HEK293 (cell line): ENCODE results near the gene RALGAPA2.

Source experiments
- BCL11A ChIP-seq: fragments of 450-650 bp; formaldehyde crosslinking; IDR thresholded peaks from 2 replicates; pipeline ENCODE4 v1.5.1; 2016; ENCODE audit warnings: low read depth, missing biosample characterization, missing genetic modification characterization
- BCL11B ChIP-seq: fragments of 450-650 bp; formaldehyde crosslinking; IDR thresholded peaks from 2 replicates; pipeline ENCODE4 v1.5.1; 2016; ENCODE audit warnings: low read depth, missing biosample characterization, missing genetic modification characterization
- EGR2 ChIP-seq: fragments of 450-650 bp; formaldehyde crosslinking; IDR thresholded peaks from 2 replicates; pipeline ENCODE4 v1.5.1; 2016; ENCODE audit warnings: low read depth, missing biosample characterization, missing genetic modification characterization
- HOXC10 ChIP-seq: sonication (generic); formaldehyde crosslinking; IDR thresholded peaks from 2 replicates; pipeline ENCODE4 v1.8.1; 2023; ENCODE audit warnings: mild to moderate bottlenecking, missing genetic modification reagents
- OSR2 ChIP-seq: fragments of 450-650 bp; formaldehyde crosslinking; IDR thresholded peaks from 2 replicates; pipeline ENCODE4 v1.5.1; 2016; ENCODE audit warnings: missing biosample characterization, missing genetic modification characterization
- RBAK ChIP-seq: fragments of 450-650 bp; formaldehyde crosslinking; IDR thresholded peaks from 2 replicates; pipeline ENCODE4 v1.5.1; 2016; ENCODE audit warnings: missing biosample characterization, missing genetic modification characterization
- SP7 ChIP-seq: fragments of 450-650 bp; formaldehyde crosslinking; IDR thresholded peaks from 2 replicates; pipeline ENCODE4 v1.5.1; 2016; ENCODE audit warnings: missing biosample characterization, missing genetic modification characterization
- ZBTB1 ChIP-seq: fragments of 450-650 bp; formaldehyde crosslinking; IDR thresholded peaks from 2 replicates; pipeline ENCODE4 v1.5.1; 2016; ENCODE audit warnings: missing biosample characterization, missing genetic modification characterization
- ZBTB7A ChIP-seq: fragments of 450-650 bp; formaldehyde crosslinking; IDR thresholded peaks from 2 replicates; pipeline ENCODE4 v1.5.1; 2016; ENCODE audit warnings: low read depth, missing biosample characterization, missing genetic modification characterization
- ZEB2 ChIP-seq: fragments of 450-650 bp; formaldehyde crosslinking; IDR thresholded peaks from 2 replicates; pipeline ENCODE4 v1.5.1; 2016; ENCODE audit warnings: missing biosample characterization, missing genetic modification characterization
- ZFP3 ChIP-seq: fragments of 450-650 bp; formaldehyde crosslinking; IDR thresholded peaks from 2 replicates; pipeline ENCODE4 v1.5.1; 2016; ENCODE audit warnings: low read depth, missing biosample characterization, missing genetic modification characterization
- ZNF138 ChIP-seq: fragments of 450-650 bp; formaldehyde crosslinking; IDR thresholded peaks from 2 replicates; pipeline ENCODE4 v1.5.1; 2016; ENCODE audit warnings: missing biosample characterization, missing genetic modification characterization, borderline replicate concordance
- ZNF239 ChIP-seq: fragments of 450-650 bp; formaldehyde crosslinking; IDR thresholded peaks from 2 replicates; pipeline ENCODE4 v1.5.1; 2016; ENCODE audit warnings: missing biosample characterization, missing genetic modification characterization
- ZNF24 ChIP-seq: fragments of 450-650 bp; formaldehyde crosslinking; IDR thresholded peaks from 2 replicates; pipeline ENCODE4 v1.5.1; 2016; ENCODE audit warnings: missing biosample characterization, missing genetic modification characterization
- ZNF302 ChIP-seq: fragments of 450-650 bp; formaldehyde crosslinking; IDR thresholded peaks from 2 replicates; pipeline ENCODE4 v1.5.1; 2016; ENCODE audit warnings: missing biosample characterization, missing genetic modification characterization, low read depth
- ZNF48 ChIP-seq: fragments of 450-650 bp; formaldehyde crosslinking; IDR thresholded peaks from 2 replicates; pipeline ENCODE4 v1.5.1; 2016; ENCODE audit warnings: missing biosample characterization, missing genetic modification characterization
- ZNF549 ChIP-seq: fragments of 450-650 bp; IDR thresholded peaks from 2 replicates; pipeline ENCODE4 v1.5.1; 2018; ENCODE audit warnings: missing biosample characterization, missing genetic modification characterization, mild to moderate bottlenecking, inconsistent platforms, moderate library complexity
- ZNF571 ChIP-seq: fragments of 450-650 bp; formaldehyde crosslinking; IDR thresholded peaks from 2 replicates; pipeline ENCODE4 v1.5.0; 2017; ENCODE audit warnings: missing biosample characterization, missing genetic modification characterization
- ZNF596 ChIP-seq: fragments of 450-650 bp; IDR thresholded peaks from 2 replicates; pipeline ENCODE4 v1.5.0; 2018; ENCODE audit warnings: missing biosample characterization, mild to moderate bottlenecking, missing genetic modification characterization, moderate library complexity
- ZNF629 ChIP-seq: fragments of 450-650 bp; formaldehyde crosslinking; IDR thresholded peaks from 2 replicates; pipeline ENCODE4 v1.5.1; 2017; ENCODE audit warnings: missing biosample characterization, missing genetic modification characterization
- ZNF654 ChIP-seq: fragments of 450-650 bp; formaldehyde crosslinking; IDR thresholded peaks from 2 replicates; pipeline ENCODE4 v1.5.1; 2016; ENCODE audit warnings: low read depth, missing biosample characterization, missing genetic modification characterization
- ZNF768 ChIP-seq: fragments of 450-650 bp; formaldehyde crosslinking; IDR thresholded peaks from 2 replicates; pipeline ENCODE4 v1.5.1; 2018; ENCODE audit warnings: missing biosample characterization, mild to moderate bottlenecking, missing genetic modification characterization
- ZNF776 ChIP-seq: fragments of 450-650 bp; formaldehyde crosslinking; IDR thresholded peaks from 2 replicates; pipeline ENCODE4 v1.5.0; 2017; ENCODE audit warnings: missing biosample characterization, missing genetic modification characterization, borderline replicate concordance
- ZNF792 ChIP-seq: fragments of 450-650 bp; formaldehyde crosslinking; IDR thresholded peaks from 2 replicates; pipeline ENCODE4 v1.5.1; 2016; ENCODE audit warnings: missing biosample characterization, missing genetic modification characterization
- ZNF830 ChIP-seq: fragments of 450-650 bp; IDR thresholded peaks from 2 replicates; pipeline ENCODE4 v1.5.0; 2018; ENCODE audit warnings: missing biosample characterization, missing genetic modification characterization, low read depth, mild to moderate bottlenecking, moderate library complexity
- TF ChIP-seq, protein P1 (sequence below): fragments of 450-650 bp; formaldehyde crosslinking; IDR thresholded peaks from 2 replicates; pipeline ENCODE4 v1.5.1; 2016; ENCODE audit warnings: missing biosample characterization, missing genetic modification characterization
- TF ChIP-seq, protein P2 (sequence below): fragments of 450-650 bp; formaldehyde crosslinking; IDR thresholded peaks from 2 replicates; pipeline ENCODE4 v1.5.1; 2016; ENCODE audit warnings: missing biosample characterization, missing genetic modification characterization
- TF ChIP-seq, protein P3 (sequence below): fragments of 450-650 bp; formaldehyde crosslinking; IDR thresholded peaks from 2 replicates; pipeline ENCODE4 v1.5.1; 2016; ENCODE audit warnings: missing biosample characterization, missing genetic modification characterization
- TF ChIP-seq, protein P4 (sequence below): fragments of 450-650 bp; formaldehyde crosslinking; IDR thresholded peaks from 2 replicates; pipeline ENCODE4 v1.5.1; 2016; ENCODE audit warnings: missing biosample characterization, missing genetic modification characterization
- TF ChIP-seq, protein P5 (sequence below): fragments of 450-650 bp; formaldehyde crosslinking; IDR thresholded peaks from 2 replicates; pipeline ENCODE4 v1.5.1; 2016; ENCODE audit warnings: missing biosample characterization, missing genetic modification characterization
- TF ChIP-seq, protein P6 (sequence below): fragments of 450-650 bp; formaldehyde crosslinking; IDR thresholded peaks from 2 replicates; pipeline ENCODE4 v1.5.1; 2016; ENCODE audit warnings: missing biosample characterization, missing genetic modification characterization

Gene RALGAPA2

DNA sequence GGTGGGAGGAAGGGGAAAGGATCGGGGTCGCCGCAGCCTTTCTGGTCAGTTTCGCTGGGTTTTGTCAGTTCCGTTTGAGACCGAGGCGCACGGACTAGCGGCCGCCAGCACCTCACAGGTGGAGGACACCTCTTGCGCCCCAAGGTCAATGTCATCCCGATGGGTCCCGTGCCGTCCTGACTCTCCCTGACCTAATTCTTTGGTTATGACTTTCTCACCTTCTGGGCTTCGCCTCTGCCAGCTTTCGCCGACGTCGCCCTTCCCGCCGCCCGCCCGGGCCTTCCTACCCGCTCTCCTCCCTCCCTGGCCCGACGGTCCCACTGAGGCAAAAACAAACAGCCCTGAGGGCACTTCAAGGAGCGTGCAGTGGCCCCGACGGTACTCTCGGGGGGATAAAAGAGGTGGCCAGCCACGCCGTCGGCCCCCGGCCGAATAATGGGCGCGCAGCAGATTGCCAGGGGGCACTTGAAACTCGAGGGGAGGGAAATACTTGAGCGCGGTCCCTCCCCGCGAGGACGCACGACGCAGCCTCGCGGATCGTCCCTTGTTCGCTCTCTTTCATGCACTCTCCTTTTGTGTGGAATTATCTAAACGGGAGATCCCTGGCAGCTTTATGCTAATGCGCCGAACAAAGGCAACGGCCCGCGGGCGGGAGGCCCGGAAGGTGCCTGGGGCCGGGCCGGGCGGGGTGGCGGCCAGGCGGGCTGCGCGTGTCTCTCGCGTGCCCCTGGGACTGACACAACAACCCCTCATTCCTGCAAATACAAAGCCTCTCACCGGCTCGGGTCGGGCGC is 348.4 kb downstream of the RALGAPA2 start (continued):
- TF ChIP-seq EGR2 (tag by site-specific recombination) (no peak), ZNF24 (tag by site-specific recombination) (no peak), ZBTB7A (tag by site-specific recombination) (no peak), ZNF138 (tag by site-specific recombination) (no peak), ZNF654 (tag by site-specific recombination) (no peak), ZNF48 (tag by site-specific recombination) (no peak), BCL11A (tag by site-specific recombination) (peak; percentile 20; the same call in 1 of the 2 replicates), ZNF830 (tag by site-specific recombination) (no peak), HOXC10 (CRISPR knock-in tag) (no peak), ZNF792 (tag by site-specific recombination) (no peak), ZNF549 (tag by site-specific recombination) (no peak), ZNF571 (tag by site-specific recombination) (no peak), RBAK (tag by site-specific recombination) (no peak), ZNF768 (tag by site-specific recombination) (no peak), ZNF302 (tag by site-specific recombination) (no peak), ZEB2 (tag by site-specific recombination) (peak; percentile 31; the same call in 1 of the 2 replicates), SP7 (tag by site-specific recombination) (peak; percentile 38; the same call in 1 of the 2 replicates), OSR2 (tag by site-specific recombination) (no peak), ZFP3 (tag by site-specific recombination) (no peak), ZNF239 (tag by site-specific recombination) (no peak), ZNF776 (tag by site-specific recombination) (no peak), ZBTB1 (tag by site-specific recombination) (no peak), ZNF629 (no peak), ZNF596 (tag by site-specific recombination) (0 out of 2 replicates have a peak, but pooled peaks have one; percentile 2), BCL11B (tag by site-specific recombination) (no peak)
- TF ChIP-seq, protein P1, sequence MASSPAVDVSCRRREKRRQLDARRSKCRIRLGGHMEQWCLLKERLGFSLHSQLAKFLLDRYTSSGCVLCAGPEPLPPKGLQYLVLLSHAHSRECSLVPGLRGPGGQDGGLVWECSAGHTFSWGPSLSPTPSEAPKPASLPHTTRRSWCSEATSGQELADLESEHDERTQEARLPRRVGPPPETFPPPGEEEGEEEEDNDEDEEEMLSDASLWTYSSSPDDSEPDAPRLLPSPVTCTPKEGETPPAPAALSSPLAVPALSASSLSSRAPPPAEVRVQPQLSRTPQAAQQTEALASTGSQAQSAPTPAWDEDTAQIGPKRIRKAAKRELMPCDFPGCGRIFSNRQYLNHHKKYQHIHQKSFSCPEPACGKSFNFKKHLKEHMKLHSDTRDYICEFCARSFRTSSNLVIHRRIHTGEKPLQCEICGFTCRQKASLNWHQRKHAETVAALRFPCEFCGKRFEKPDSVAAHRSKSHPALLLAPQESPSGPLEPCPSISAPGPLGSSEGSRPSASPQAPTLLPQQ (tag by site-specific recombination): peak; percentile 56; the same call in 1 of the 2 replicates
- TF ChIP-seq, protein P2, sequence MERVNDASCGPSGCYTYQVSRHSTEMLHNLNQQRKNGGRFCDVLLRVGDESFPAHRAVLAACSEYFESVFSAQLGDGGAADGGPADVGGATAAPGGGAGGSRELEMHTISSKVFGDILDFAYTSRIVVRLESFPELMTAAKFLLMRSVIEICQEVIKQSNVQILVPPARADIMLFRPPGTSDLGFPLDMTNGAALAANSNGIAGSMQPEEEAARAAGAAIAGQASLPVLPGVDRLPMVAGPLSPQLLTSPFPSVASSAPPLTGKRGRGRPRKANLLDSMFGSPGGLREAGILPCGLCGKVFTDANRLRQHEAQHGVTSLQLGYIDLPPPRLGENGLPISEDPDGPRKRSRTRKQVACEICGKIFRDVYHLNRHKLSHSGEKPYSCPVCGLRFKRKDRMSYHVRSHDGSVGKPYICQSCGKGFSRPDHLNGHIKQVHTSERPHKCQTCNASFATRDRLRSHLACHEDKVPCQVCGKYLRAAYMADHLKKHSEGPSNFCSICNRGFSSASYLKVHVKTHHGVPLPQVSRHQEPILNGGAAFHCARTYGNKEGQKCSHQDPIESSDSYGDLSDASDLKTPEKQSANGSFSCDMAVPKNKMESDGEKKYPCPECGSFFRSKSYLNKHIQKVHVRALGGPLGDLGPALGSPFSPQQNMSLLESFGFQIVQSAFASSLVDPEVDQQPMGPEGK (tag by site-specific recombination): peak; percentile 36; the same call in 1 of the 2 replicates
- TF ChIP-seq, protein P3, sequence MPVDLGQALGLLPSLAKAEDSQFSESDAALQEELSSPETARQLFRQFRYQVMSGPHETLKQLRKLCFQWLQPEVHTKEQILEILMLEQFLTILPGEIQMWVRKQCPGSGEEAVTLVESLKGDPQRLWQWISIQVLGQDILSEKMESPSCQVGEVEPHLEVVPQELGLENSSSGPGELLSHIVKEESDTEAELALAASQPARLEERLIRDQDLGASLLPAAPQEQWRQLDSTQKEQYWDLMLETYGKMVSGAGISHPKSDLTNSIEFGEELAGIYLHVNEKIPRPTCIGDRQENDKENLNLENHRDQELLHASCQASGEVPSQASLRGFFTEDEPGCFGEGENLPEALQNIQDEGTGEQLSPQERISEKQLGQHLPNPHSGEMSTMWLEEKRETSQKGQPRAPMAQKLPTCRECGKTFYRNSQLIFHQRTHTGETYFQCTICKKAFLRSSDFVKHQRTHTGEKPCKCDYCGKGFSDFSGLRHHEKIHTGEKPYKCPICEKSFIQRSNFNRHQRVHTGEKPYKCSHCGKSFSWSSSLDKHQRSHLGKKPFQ (tag by site-specific recombination): no peak
- TF ChIP-seq, protein P4, sequence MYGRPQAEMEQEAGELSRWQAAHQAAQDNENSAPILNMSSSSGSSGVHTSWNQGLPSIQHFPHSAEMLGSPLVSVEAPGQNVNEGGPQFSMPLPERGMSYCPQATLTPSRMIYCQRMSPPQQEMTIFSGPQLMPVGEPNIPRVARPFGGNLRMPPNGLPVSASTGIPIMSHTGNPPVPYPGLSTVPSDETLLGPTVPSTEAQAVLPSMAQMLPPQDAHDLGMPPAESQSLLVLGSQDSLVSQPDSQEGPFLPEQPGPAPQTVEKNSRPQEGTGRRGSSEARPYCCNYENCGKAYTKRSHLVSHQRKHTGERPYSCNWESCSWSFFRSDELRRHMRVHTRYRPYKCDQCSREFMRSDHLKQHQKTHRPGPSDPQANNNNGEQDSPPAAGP: peak; percentile 85
- TF ChIP-seq, protein P5, sequence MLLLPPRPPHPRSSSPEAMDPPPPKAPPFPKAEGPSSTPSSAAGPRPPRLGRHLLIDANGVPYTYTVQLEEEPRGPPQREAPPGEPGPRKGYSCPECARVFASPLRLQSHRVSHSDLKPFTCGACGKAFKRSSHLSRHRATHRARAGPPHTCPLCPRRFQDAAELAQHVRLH: no peak
- TF ChIP-seq, protein P6, sequence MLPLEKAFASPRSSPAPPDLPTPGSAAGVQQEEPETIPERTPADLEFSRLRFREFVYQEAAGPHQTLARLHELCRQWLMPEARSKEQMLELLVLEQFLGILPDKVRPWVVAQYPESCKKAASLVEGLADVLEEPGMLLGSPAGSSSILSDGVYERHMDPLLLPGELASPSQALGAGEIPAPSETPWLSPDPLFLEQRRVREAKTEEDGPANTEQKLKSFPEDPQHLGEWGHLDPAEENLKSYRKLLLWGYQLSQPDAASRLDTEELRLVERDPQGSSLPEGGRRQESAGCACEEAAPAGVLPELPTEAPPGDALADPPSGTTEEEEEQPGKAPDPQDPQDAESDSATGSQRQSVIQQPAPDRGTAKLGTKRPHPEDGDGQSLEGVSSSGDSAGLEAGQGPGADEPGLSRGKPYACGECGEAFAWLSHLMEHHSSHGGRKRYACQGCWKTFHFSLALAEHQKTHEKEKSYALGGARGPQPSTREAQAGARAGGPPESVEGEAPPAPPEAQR (tag by site-specific recombination): no peak
